Uterus (tissue), 4 donors: ENCODE data around the gene EPB41. TPM values are rescaled to one million over a fixed set of nuclear protein-coding genes. Genes with fewer than 3 reads are reported as not detected.

ENCODE experiments used
- DNase-seq, 2 donors: peaks; one replicate each; pipeline ENCODE4 v3.0.0-alpha.2; 2019 to 2020
- H3K27ac ChIP-seq, 2 donors: fragments of 200-600 bp; sonication (generic); 1 replicate in 1 of 2; 2 replicates in 1 of 2; pipeline ENCODE4 v1.5.1; 2016 to 2018
- H3K27me3 ChIP-seq, 2 donors: fragments of 200-600 bp; sonication (generic); one replicate each; pipeline ENCODE4 v1.5.1; 2018 to 2019; ENCODE audit warnings: control low read depth in 1 of 2
- H3K36me3 ChIP-seq, 2 donors: fragments of 200-600 bp; sonication (generic); one replicate each; pipeline ENCODE4 v1.5.1; 2019; ENCODE audit warnings: control low read depth in 1 of 2
- H3K4me1 ChIP-seq, 2 donors: fragments of 200-600 bp; sonication (generic); one replicate each; pipeline ENCODE4 v1.5.1; 2018 to 2019; ENCODE audit warnings: control low read depth in 1 of 2
- H3K4me3 ChIP-seq, 2 donors: fragments of 200-600 bp; sonication (generic); 1 replicate in 1 of 2; 2 replicates in 1 of 2; pipeline ENCODE4 v1.5.1; 2018 to 2019; ENCODE audit warnings: mild to moderate bottlenecking in 1 of 2
- H3K9me3 ChIP-seq, 2 donors: fragments of 200-600 bp; sonication (generic); one replicate each; pipeline ENCODE4 v1.5.1; 2019; ENCODE audit warnings: control low read depth in 1 of 2
- POLR2A ChIP-seq, 2 donors: fragments of 450-650 bp; IDR thresholded peaks; one replicate each; pipeline ENCODE4 v1.6.1; 2016; ENCODE audit warnings: antibody characterized with exemption in 2 of 2, mild to moderate bottlenecking in 1 of 2, moderate library complexity in 1 of 2
- intact Hi-C: fragments of 100-400 bp; cut with DNase I; formaldehyde crosslinking; loops from one replicate; pipeline ENCODE4 v1.15.1; 2023; ENCODE audit warnings: low total_unique reads
- total RNA-seq, 4 donors: library from RNA; depleted of rRNA in 3 of 4; stranded (reverse); fragments of >200 nt in 3 of 4; gene quantifications; one replicate each; pipeline versions ENCODE4 v1.1.0 to v1.2.4, GENCODE V29; 2014 to 2023
- TF ChIP-seq, protein P1 (sequence below), 4 experiments: fragments of 200-600 bp in 2 of 4; fragments of 450-650 bp in 2 of 4; sonication (generic) in 2 of 4; IDR thresholded peaks; one replicate each; pipeline ENCODE4 v1.5.1; 2016 to 2019; ENCODE audit warnings: antibody characterized with exemption in 4 of 4, mild to moderate bottlenecking in 2 of 4, moderate library complexity in 1 of 4
- donor health status: DM: yes; HTN: yes; CAD: no.

EPB41 gene
- total RNA-seq, 4 donors from 2014 or later: 16.2 to 1,146 (median 45.4) TPM

DNA sequence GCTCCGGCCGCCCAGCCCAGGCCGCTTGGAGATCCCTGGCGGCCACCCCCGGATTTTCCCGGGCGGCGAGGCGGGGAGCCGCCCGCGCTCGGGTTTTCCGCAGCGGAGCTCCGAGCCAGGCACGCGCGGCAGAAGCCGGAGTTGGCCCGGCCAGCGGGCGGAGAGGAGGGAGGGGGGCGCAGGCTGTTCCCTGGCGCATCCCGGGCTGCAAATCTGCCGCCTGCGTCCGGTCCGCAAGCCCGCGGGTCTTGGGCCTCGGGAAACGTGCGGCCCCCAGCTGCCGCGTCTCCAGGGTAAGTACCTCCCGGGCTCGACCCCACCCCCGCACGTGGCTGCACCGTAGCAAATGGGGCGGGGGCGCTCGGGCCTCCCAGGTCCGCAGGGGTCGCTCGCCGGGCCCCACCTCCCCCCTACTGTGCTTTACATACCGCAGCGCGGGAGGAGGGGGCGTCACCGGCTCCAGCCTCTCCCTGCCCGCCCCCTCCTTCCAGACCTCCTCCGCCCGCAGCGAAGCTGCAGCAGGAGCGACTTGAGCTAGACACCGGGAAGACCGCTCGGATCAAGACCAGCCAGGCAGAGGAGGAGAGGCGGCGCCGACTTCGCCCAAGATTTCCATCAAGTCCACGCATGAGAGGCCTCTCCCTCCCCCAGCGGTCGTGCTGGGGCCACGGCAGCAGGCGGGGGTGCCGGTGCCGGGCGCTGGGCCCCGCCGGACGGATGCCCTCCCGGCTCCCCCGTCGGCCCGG, 207.7 kb downstream of the EPB41 start:
- DNase-seq: peak; percentile 72 to 76
- Histone ChIP-seq H3K4me1 (peaks cover 0 to 12% of the 10 kb centered on the region in 2 donors), H3K27me3 (no peaks in the 10 kb centered on the region), H3K36me3 (no peaks in the 10 kb centered on the region), H3K27ac (peak overlapping the region; percentile 94 to 100), H3K4me3 (peak overlapping the region; percentile 73 to 80), H3K9me3 (no peaks in the 10 kb centered on the region)
- intact Hi-C loops: loop anchor here (10.0 kb wide), 1 partner anchor 63 kb away; the partner anchor contains the start of gene SRSF4
- TF ChIP-seq POLR2A (IDR thresholded peaks at IDR 0.05): peak in 1 of 2 donors; percentile 22
- TF ChIP-seq, protein P1, sequence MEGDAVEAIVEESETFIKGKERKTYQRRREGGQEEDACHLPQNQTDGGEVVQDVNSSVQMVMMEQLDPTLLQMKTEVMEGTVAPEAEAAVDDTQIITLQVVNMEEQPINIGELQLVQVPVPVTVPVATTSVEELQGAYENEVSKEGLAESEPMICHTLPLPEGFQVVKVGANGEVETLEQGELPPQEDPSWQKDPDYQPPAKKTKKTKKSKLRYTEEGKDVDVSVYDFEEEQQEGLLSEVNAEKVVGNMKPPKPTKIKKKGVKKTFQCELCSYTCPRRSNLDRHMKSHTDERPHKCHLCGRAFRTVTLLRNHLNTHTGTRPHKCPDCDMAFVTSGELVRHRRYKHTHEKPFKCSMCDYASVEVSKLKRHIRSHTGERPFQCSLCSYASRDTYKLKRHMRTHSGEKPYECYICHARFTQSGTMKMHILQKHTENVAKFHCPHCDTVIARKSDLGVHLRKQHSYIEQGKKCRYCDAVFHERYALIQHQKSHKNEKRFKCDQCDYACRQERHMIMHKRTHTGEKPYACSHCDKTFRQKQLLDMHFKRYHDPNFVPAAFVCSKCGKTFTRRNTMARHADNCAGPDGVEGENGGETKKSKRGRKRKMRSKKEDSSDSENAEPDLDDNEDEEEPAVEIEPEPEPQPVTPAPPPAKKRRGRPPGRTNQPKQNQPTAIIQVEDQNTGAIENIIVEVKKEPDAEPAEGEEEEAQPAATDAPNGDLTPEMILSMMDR (IDR thresholded peaks at IDR 0.05): no peak

DNA sequence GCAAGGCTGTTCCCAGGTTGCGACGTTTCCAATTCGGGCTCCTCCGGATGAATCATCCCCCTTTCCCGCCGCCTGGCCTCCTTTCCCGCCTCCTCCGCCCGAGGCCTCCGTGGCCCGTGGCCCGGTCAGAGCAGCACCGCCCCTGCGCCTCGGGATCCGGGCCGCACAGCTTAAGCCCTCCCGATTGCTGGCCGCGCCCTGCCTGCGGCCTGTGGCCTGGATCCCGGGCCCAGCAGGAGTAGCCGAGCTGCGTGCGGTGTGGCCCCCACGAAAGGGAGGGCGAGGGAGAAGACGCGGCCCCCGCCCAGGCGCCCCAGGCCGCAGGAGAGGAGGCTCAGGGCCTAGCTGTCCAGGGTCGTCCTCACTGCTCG, 208.3 kb downstream of the EPB41 start:
- H3K4me3 ChIP-seq: peak overlapping the region; percentile 73 to 80
- DNase-seq: peak; percentile 77 to 83
- H3K4me1 ChIP-seq: peaks cover 0 to 12% of the 10 kb centered on the region in 2 donors
- intact Hi-C loops: loop anchor here (10.0 kb wide), 1 partner anchor 62 kb away; the partner anchor contains the start of gene SRSF4
- no peaks in the 10 kb centered on the region for H3K27me3 ChIP-seq
- TF ChIP-seq POLR2A (IDR thresholded peaks at IDR 0.05): peak in 1 of 2 donors; percentile 57
- TF ChIP-seq, protein P1 (IDR thresholded peaks at IDR 0.05): peak in 1 of 4 experiments; percentile 2
- H3K36me3 ChIP-seq: no peaks in the 10 kb centered on the region
- H3K9me3 ChIP-seq: no peaks in the 10 kb centered on the region
- H3K27ac ChIP-seq: peak overlapping the region; percentile 94 to 100

DNA sequence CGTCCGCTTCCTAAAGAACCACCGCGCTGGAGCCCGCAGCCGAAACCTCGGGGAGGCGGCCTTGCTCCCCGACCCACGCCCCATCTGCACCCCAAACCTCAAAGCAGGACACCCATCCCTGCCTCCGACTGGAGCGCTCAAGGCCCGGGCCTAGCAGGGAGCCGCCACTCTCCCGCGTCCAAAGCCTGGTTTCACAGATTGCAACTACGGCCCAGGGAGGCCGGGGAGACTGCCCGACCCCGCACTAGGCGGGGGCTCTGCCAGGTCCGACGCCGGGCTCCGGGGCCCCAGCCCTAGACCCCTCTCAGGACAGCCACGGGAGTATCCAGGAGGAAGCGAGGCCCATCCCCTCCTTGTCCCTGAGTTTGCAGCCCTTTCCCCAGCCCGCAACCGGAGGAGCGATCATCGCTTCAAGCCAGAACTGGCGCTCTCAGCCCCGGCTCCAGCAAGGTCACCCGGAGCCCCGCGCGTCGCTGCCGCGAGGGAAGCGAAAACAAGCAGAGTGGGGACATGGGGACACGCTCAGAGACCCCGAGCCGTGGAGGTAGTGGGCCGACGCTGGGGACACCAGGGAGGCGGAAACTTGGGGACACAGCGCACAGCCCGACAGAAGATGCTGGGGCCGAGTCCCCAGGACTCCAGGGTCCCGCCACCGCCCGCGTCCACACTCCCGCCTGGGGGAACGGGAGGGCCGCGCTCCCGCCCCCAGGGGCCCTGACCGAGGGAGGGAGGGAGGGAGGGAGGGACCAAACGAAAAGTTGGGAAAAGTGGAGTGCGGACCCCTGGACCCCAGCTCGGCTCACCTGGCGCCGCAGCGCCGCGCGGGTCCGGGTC, 208.9 kb downstream of the EPB41 start:
- peak; percentile 49 to 51 for DNase-seq
- peak overlapping the region; percentile 94 to 100 for H3K27ac ChIP-seq
- no peaks in the 10 kb centered on the region for H3K27me3 ChIP-seq
- H3K4me3 ChIP-seq: peak overlapping the region; percentile 73 to 80
- peaks cover 0 to 12% of the 10 kb centered on the region in 2 donors for H3K4me1 ChIP-seq
- no peaks in the 10 kb centered on the region for H3K9me3 ChIP-seq
- intact Hi-C loops: loop anchor here (10.0 kb wide), 1 partner anchor 62 kb away; the partner anchor contains the start of gene SRSF4
- TF ChIP-seq, protein P1 (IDR thresholded peaks at IDR 0.05): no peak
- no peaks in the 10 kb centered on the region for H3K36me3 ChIP-seq

DNA sequence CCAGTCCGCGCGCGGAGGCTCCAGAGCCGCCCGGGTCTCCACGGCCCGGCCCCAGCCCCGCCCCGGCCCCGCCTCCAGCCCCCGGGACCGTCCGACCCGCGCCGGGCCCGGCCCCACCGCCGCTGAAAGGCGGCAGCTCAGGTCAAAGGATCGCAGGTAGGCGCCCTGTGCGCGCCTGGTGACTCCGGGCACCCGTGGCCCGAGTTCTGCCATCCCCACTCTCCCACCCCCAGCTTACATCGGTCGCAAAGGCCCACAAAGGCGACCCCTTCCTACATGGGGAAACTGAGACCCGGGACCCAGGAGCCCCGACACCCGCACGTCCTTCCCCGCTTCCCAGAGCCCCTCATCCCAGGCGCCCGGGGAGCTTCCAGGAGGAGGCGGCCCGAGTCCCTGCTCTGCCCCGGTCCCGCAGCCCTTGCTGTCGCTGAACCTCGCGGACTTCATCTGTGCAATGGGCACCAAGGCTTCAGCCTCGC, 209.6 kb downstream of the EPB41 start, which contains the start of gene TMEM200B:
TMEM200B (minus strand) TSS at position 17 of the 479 bp plus-strand sequence. CDS start 2,075 bp downstream, outside the sequence.
- peak within 1 kb of the TSS; percentile 94 to 100 for H3K27ac ChIP-seq
- peak; percentile 59 to 71 for DNase-seq
- TF ChIP-seq POLR2A (IDR thresholded peaks at IDR 0.05): no peak
- TF ChIP-seq, protein P1 (IDR thresholded peaks at IDR 0.05): no peak
- intact Hi-C loops: loop anchor here (10.0 kb wide), 1 partner anchor 61 kb away; the partner anchor contains the start of gene SRSF4
- H3K9me3 ChIP-seq: no peaks in the 10 kb centered on the region
- peak within 1 kb of the TSS; percentile 73 to 80 for H3K4me3 ChIP-seq
- no peaks in the 10 kb centered on the region for H3K27me3 ChIP-seq
- H3K36me3 ChIP-seq: no peaks in the 10 kb centered on the region
- H3K4me1 ChIP-seq: peaks cover 0 to 12% of the 10 kb centered on the region in 2 donors
